Urinary bladder (tissue), 4 donors: ENCODE results near the gene CDH13. TPM values are rescaled to one million over a fixed set of nuclear protein-coding genes. Genes with fewer than 3 reads are reported as not detected.

ENCODE experiments used
- DNase-seq: peaks from one replicate; pipeline ENCODE4 v3.0.0-alpha.2; 2015; ENCODE audit errors: extremely low spot score
- H3K27ac ChIP-seq: one replicate; pipeline ENCODE4 v1.5.1; 2013; ENCODE audit warnings: low read depth, mild to moderate bottlenecking, moderate library complexity
- H3K36me3 ChIP-seq: one replicate; pipeline ENCODE4 v1.6.1; 2013; ENCODE audit warnings: mild to moderate bottlenecking, moderate library complexity; ENCODE audit not compliant: insufficient read depth
- H3K4me1 ChIP-seq: one replicate; pipeline ENCODE4 v1.6.1; 2013; ENCODE audit warnings: mild to moderate bottlenecking, moderate library complexity; ENCODE audit not compliant: insufficient read depth
- H3K4me3 ChIP-seq: one replicate; pipeline ENCODE4 v1.5.1; 2013; ENCODE audit warnings: low read depth, low read length
- WGBS: extraction: QIAGEN DNeasy Blood & Tissue Kit; methylation state at CpG from one replicate; pipeline ENCODE4 v1.1.7; 2013; 5-methylcytosine and 5-hydroxymethylcytosine counted together
- polyA plus RNA-seq: library from polyadenylated mRNA; stranded (reverse); fragments of 200-250 nt; gene quantifications from one replicate; pipeline ENCODE4 v1.2.3, GENCODE V29; 2013
- total RNA-seq: library from RNA; depleted of rRNA; stranded (reverse); fragments of >200 nt; gene quantifications from one replicate; pipeline ENCODE4 v1.2.3, GENCODE V29; 2014
- donor health status: healthy with polysubstance abuse.
- donor health status: healthy.

CDH13 gene
- total and polyA plus RNA-seq, 2 donors: 18.9 to 21.5 TPM

DNA sequence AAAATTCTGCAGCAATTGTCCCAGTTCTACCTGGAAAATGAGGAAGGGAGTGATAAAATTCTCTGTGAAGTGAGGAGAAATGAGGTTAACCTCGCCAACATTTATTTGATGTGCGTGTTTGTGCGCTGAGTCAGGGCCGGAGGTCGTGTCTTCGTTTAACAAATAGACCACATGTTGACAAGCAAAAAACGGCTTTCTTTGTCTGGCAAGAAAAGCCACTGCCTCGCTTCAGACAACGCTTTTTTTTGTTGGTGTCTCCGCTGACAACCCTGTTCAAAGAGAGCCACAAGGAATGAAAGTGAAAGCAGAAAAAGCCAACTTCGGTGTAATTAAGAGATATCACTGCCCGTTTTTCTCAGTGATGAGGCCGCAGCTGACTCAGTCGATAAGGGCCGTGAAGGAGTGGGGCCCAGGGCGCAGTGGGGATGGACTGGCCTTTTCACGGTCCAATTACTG lies 510.6 kb downstream of the CDH13 start:
- Histone ChIP-seq H3K36me3 (no peaks in the 10 kb centered on the region), H3K4me1 (no peaks in the 10 kb centered on the region), H3K27ac (no peak overlapping the region), H3K4me3 (no peak overlapping the region)
- DNase-seq: no peak
- 43% methylated on average over 17 of the region's 17 CpGs for WGBS

DNA sequence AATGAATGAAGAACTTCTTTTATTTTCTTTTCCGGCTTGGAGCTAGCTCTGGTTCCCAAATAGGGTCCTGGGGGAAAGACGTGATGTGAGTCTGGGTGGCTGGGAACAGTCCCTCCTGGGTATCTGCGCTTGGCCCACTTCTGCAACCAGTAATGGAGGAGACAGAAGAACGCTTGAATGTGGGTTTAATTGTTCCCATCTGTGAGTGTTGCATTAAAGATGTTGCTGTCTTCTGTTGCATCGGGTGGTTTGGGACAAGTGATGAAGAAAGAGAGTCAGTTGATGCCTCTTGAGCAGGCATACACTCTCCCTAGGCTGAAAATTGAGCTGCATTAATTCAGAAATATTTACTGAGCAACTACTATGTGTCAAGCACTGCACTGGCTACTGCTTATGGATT lies 511.1 kb downstream of the CDH13 start:
- WGBS: 85% methylated on average over 5 of the region's 5 CpGs
- H3K4me3 ChIP-seq: no peak overlapping the region
- no peaks in the 10 kb centered on the region for H3K4me1 ChIP-seq
- no peaks in the 10 kb centered on the region for H3K36me3 ChIP-seq
- DNase-seq: no peak
- no peak overlapping the region for H3K27ac ChIP-seq

DNA sequence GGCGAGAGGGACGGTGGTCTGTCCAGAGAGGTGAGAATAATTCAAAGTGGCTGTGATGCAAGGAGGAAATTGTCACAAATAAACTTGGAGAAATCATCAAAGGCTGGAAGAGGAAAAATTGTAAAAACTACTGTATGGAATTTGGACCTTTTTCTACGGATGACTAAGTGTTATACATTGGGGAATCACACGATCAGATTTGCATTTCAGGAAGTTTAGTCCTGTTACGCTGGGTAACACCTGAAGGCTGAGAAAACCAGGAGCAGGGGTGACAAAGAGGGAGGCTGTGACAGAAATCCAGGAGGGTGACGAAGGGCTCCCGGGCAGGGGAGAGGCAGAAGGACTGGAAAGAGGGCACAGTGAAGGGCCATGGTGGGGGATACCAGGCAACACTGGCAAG lies 511.7 kb downstream of the CDH13 start:
- DNase-seq: no peak
- no peaks in the 10 kb centered on the region for H3K4me1 ChIP-seq
- H3K36me3 ChIP-seq: no peaks in the 10 kb centered on the region
- H3K27ac ChIP-seq: no peak overlapping the region
- H3K4me3 ChIP-seq: no peak overlapping the region
- WGBS: 80% methylated on average over 7 of the region's 7 CpGs

DNA sequence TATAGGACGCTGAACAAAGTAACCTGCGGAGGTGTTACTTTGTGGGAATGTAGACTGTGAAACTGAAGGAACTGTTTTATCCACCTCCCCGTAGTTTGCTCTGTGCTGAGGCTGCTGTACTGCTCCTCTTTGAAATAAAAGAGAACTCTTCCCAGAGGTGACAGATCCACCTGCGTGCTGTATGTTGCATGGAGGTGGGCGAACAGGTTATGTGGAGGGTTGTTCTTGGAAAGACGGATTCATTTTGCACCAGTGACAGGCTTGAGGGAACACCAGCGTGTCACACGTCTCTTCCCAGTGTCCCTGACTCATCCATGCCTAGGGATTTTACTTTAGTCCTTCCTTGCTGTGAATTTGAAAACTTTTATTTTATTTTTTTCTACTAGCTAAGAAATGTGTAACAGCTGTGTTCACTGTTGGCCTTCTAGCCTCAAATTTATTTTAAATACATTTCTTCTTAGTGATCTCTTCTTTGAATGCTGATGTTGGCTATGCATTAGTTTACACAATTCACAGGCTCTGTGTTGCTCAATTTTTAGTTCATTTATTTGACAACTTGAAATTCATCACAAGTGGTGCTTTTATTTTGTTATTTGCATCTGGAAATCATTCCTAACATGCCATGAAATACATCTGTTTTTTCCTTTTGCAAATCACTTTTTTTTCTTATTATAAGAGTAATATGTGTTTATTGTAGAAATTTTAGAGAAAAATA lies 512.4 kb downstream of the CDH13 start:
- no peak for DNase-seq
- no peaks in the 10 kb centered on the region for H3K4me1 ChIP-seq
- 86% methylated on average over 8 of the region's 8 CpGs for WGBS

DNA sequence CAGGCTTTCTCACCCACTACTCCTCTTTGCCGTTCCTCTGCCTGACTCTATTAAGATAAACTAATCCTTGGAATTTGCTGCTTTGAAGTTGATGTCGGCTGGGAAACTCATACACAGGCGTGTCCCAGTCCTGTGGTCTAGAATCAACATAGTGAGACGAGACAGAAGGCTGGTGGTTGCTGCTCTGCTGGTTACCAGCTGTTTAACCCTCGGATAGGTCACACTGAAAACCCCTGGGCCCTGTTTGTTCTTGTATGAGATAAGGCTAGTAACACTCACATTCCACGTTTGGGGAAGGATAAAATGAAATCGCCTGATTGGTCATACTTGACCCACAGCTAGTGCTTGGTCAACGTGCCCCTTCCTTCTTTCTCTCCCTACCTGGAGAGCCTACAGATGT lies 517.0 kb downstream of the CDH13 start:
- no peak for DNase-seq
- H3K4me3 ChIP-seq: no peak overlapping the region
- H3K36me3 ChIP-seq: no peaks in the 10 kb centered on the region
- 20% methylated on average over 8 of the region's 8 CpGs for WGBS
- no peak overlapping the region for H3K27ac ChIP-seq
- H3K4me1 ChIP-seq: no peaks in the 10 kb centered on the region

More for the DNA sequence above, 512.4 kb downstream of the CDH13 start:
- H3K36me3 ChIP-seq: no peaks in the 10 kb centered on the region
- no peak overlapping the region for H3K27ac ChIP-seq
- H3K4me3 ChIP-seq: no peak overlapping the region

DNA sequence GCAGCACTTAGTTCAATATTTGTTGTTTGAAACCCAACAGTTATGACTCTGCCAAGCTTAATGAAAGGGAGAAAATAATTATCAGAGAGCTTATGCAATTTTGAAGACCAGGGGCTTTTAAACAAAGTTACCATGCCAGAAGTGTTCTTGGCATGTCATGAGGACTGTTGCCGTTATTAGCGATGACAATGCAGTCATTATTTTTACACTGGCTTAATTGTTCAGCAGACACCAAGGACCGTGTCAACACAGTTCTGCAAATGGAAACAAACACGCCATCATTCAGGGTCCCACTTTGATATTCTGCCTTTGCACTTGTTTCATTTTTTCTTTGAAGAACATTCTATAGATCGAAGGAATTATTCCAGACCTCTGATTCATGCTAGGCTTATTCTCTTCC lies 518.5 kb downstream of the CDH13 start:
- 86% methylated on average over 5 of the region's 5 CpGs for WGBS
- no peak overlapping the region for H3K27ac ChIP-seq
- H3K4me3 ChIP-seq: no peak overlapping the region
- no peaks in the 10 kb centered on the region for H3K36me3 ChIP-seq
- H3K4me1 ChIP-seq: no peaks in the 10 kb centered on the region
- DNase-seq: no peak

DNA sequence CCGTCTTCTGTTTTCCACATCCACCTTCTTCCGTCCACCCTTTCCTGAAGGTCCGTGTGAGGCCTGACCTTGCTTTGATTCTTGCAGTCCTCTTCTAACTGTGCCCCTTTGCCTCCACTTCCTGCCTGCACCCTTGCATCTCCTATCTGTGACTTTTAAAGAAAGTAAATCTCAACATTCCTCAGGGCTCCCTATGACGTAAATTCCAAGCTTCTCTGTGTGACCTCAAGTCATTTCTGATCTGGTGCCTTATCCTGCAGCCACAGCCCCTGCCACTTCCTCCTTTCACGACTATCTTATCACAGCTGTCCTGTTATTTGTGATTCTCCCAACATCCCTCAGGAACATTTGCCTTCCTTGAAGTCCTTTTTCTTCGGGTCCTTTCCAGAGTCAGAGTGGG lies 520.5 kb downstream of the CDH13 start:
- no peak overlapping the region for H3K4me3 ChIP-seq
- no peaks in the 10 kb centered on the region for H3K4me1 ChIP-seq
- H3K27ac ChIP-seq: no peak overlapping the region
- WGBS: 62% methylated on average over 6 of the region's 6 CpGs
- H3K36me3 ChIP-seq: no peaks in the 10 kb centered on the region
- no peak for DNase-seq

DNA sequence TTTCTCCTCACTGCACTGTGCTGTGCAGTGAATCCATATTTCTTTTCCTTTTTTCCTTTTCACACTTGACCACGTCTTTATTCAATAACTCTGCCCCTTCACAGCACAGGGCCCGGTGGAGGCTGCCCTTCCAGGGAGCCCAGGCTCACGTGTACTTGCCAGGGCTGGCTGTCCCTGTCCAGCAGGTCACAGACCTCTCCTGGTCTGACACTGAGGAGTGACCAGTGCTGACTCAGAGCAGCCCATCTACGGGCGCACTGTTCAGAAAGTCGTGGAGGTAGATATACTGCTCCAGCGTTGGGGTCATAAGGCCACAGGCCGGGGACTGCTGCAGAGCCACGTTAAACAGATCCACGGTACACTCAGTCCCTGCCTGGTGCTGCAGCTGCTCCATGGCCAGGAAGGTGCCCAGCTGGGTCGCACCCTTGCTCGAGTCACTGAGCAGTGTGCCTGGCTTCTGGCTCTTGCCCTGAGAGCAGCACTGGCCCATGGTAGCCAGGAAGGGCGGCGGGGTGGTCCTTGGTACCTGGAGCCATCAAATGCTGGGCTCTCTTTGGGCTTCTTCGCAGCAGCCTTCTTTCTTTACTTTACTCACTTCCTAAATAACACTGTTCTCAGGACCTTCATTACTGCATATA lies 531.7 kb downstream of the CDH13 start:
- Histone ChIP-seq H3K4me3 (no peak overlapping the region), H3K4me1 (no peaks in the 10 kb centered on the region), H3K27ac (no peak overlapping the region), H3K36me3 (no peaks in the 10 kb centered on the region)
- 80% methylated on average over 15 of the region's 15 CpGs for WGBS
- no peak for DNase-seq

DNA sequence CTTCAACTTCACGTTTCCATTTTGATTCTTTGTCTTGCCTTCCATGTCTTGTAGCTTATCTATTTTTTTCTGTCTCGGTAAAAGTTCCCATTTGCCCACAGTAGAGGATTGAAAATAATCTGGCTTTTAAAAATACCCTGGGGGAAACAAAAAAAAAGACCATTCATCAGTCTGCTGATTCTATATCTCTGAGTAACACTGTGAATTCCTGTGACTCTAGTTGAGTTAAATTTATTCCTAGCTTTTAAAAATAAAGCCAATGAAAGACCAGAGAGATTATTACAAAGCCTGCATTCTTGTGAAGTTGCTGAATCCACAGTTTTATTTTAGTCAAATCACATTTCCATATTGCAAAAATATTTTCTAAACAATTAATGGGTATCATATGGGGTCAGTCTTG lies 532.3 kb downstream of the CDH13 start:
- H3K4me1 ChIP-seq: no peaks in the 10 kb centered on the region
- no peaks in the 10 kb centered on the region for H3K36me3 ChIP-seq
- 47% methylated on average over 2 of the region's 2 CpGs for WGBS
- H3K4me3 ChIP-seq: no peak overlapping the region
- DNase-seq: no peak
- H3K27ac ChIP-seq: no peak overlapping the region

DNA sequence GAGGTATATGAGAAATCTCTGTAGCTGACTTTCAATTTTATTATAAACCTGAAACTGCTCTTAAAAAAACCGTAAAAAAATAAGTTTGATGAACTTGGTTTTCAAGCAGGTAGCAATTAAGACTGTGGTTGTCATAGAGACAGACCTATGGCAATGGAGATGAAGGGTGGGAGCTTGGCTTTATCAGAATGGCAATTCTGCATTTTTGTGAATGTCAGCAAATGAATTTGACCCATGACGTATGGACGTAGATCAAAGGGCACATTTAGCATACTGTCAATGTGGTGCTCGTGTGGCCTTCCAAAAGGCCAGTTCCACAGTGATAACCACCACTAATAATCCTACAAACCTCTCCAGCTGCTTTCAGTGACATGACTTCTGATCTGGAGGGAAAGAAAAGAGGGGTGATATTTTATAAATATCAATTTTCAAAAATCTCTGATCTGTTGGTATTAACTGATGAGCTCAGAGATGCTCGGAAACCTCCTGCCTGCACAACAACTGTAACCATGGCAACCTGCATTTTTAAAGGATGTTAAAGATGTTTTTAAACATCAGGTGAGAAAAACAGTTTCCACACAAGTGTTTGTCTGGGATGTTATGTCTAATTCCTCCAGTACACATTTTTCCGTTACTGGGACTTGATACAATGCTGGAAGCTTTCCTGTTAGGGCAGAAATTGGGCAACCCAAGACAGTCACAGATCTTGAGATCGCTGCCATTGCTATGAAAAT lies 533.7 kb downstream of the CDH13 start:
- Histone ChIP-seq H3K4me3 (no peak overlapping the region), H3K27ac (no peak overlapping the region), H3K4me1 (no peaks in the 10 kb centered on the region), H3K36me3 (no peaks in the 10 kb centered on the region)
- WGBS: 80% methylated on average over 7 of the region's 7 CpGs
- no peak for DNase-seq

DNA sequence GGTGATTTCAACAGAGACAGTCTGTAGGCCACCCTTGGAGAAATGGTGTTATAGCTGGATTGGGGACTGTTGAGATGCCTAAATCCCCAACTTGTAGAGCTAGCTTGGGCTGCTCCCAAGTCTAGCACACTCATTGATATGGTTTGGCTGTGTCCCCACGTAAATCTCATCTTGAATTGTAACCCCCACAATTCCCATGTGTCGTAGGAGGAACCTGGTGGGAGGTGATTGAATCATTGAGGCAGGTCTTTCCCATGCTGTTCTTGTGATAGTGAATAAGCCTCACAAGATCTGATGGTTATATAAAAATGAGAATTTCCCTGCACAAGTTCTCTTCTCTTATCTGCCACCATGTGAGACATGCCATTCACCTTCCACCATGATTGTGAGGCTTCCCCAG lies 536.0 kb downstream of the CDH13 start:
- 66% methylated on average over 2 of the region's 2 CpGs for WGBS
- H3K36me3 ChIP-seq: no peaks in the 10 kb centered on the region
- H3K4me1 ChIP-seq: no peaks in the 10 kb centered on the region
- no peak overlapping the region for H3K27ac ChIP-seq
- no peak for DNase-seq
- no peak overlapping the region for H3K4me3 ChIP-seq

DNA sequence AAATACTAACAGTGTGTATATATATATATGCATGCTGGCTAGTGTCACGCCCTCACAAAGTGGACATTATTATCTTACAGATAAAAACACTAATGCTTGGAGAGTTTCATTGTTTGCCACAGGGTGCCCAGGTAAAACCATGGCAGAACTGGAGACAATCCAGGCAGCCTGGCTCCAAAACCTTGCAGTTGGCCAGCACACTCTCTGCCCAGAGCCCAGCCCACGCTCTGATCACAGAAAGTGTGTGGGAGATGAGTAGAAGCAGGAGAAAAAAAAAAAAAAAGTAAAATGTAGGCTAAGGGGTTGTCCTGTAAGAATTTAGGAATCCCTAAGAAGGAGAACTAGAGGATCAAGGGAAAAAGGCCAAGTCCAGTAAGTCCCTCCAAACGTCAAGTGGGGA lies 538.0 kb downstream of the CDH13 start:
- no peaks in the 10 kb centered on the region for H3K4me1 ChIP-seq
- 80% methylated on average over 3 of the region's 3 CpGs for WGBS
- no peak overlapping the region for H3K27ac ChIP-seq
- H3K36me3 ChIP-seq: no peaks in the 10 kb centered on the region
- H3K4me3 ChIP-seq: no peak overlapping the region
- DNase-seq: no peak

DNA sequence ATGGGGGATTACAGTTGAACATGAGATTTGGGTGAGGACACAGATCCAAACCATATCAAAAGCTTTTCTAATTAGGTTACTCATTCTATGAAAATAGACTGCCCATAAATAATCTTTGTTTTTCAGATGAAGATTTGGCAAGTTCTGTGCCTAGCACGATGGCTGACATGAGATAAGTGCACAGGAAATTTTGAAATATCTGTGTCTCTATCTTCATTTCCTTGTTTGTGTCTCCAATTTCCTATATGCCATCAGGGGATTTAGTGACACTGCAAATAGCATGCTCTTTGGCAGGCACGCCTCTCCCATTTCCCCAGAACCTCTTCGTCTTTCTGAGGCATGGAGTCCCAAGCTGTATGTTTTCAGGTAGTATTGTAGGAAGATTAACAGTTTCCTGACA lies 544.6 kb downstream of the CDH13 start:
- Histone ChIP-seq H3K4me3 (no peak overlapping the region), H3K27ac (no peak overlapping the region), H3K36me3 (no peaks in the 10 kb centered on the region), H3K4me1 (no peaks in the 10 kb centered on the region)
- no peak for DNase-seq
- WGBS: 47% methylated on average over 3 of the region's 3 CpGs

DNA sequence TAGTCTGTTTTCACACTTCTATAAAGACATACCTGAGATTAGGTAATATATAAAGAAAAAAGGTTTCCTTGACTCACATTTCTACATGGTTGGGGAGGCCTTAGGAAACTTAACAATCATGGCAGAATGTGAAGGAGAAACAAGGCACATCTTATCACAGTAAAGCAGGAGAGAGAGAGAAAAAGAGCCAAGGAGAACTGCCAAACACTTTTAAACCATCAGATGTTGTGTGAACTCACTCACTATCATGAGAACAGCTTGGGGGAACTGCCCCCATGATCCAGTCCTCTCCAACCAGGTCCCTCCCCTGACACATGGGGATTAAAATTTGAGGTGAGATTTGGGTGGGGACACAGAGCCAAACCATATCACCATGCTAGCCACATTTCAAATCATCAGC lies 547.9 kb downstream of the CDH13 start:
- Histone ChIP-seq H3K4me3 (no peak overlapping the region), H3K4me1 (no peaks in the 10 kb centered on the region), H3K27ac (no peak overlapping the region), H3K36me3 (no peaks in the 10 kb centered on the region)
- no peak for DNase-seq
